Nephron progenitor cell (in vitro differentiated cells): ENCODE results near the gene OR7G3.

Experiments used
- DNase-seq: peaks from one replicate; pipeline ENCODE4 v3.0.0; 2021
- H3K27ac Mint-ChIP-seq: 2 replicates; pipeline ENCODE4 v1.8.0; 2021; ENCODE audit warnings: mild to moderate bottlenecking, moderate library complexity, mixed read lengths
- H3K27me3 Mint-ChIP-seq: 2 replicates; pipeline ENCODE4 v1.8.0; 2021; ENCODE audit warnings: mild to moderate bottlenecking, low read depth, mixed read lengths; ENCODE audit not compliant: poor library complexity
- H3K36me3 Mint-ChIP-seq: 2 replicates; pipeline ENCODE4 v1.8.0; 2021; ENCODE audit warnings: low read depth, mixed read lengths
- H3K4me1 Mint-ChIP-seq: 2 replicates; pipeline ENCODE4 v1.8.0; 2021; ENCODE audit warnings: mixed read lengths
- H3K4me3 Mint-ChIP-seq: 2 replicates; pipeline ENCODE4 v1.8.0; 2021; ENCODE audit warnings: mild to moderate bottlenecking, moderate library complexity, mixed read lengths
- H3K9me3 Mint-ChIP-seq: 2 replicates; pipeline ENCODE4 v1.8.0; 2021; ENCODE audit warnings: mild to moderate bottlenecking, moderate library complexity, mixed read lengths
- CTCF ChIP-seq: fragments of 200-600 bp; sonication (generic); IDR thresholded peaks from 2 replicates; pipeline ENCODE4 v1.5.0; 2021; ENCODE audit warnings: antibody characterized with exemption

The OR7G3 gene

GRCh38 chr19:9126900-9127405 is at the start of gene OR7G3:
Gene OR7G3, minus strand, starts transcription at chr19:9126950. Its CDS starts 0 bp downstream, at chr19:9126950.
- Mint-ChIP-seq H3K36me3 (no peaks in the 10 kb centered on the region), H3K27me3 (peaks cover 21% of the 10 kb centered on the region), H3K4me3 (no peak within 1 kb of the TSS), H3K9me3 (peaks cover 68% of the 10 kb centered on the region), H3K27ac (no peak within 1 kb of the TSS), H3K4me1 (no peaks in the 10 kb centered on the region)
- DNase-seq, result no peak
- no peak for TF ChIP-seq CTCF

GRCh38 chr19:9175326-9175725 is 48.6 kb upstream of the OR7G3 start:
- peaks cover 31% of the 10 kb centered on the region for H3K36me3 Mint-ChIP-seq
- no peaks in the 10 kb centered on the region for H3K4me1 Mint-ChIP-seq
- H3K9me3 Mint-ChIP-seq, result peaks cover 42% of the 10 kb centered on the region
- DNase-seq, result no peak
- H3K27ac Mint-ChIP-seq, result no peak overlapping the region
- no peak overlapping the region for H3K4me3 Mint-ChIP-seq
- no peak for TF ChIP-seq CTCF
- H3K27me3 Mint-ChIP-seq, result no peaks in the 10 kb centered on the region

GRCh38 chr19:9171393-9171991 is 44.7 kb upstream of the OR7G3 start:
- Mint-ChIP-seq H3K9me3 (peaks cover 30% of the 10 kb centered on the region), H3K36me3 (peaks cover 29% of the 10 kb centered on the region), H3K27me3 (no peaks in the 10 kb centered on the region), H3K27ac (no peak overlapping the region), H3K4me3 (no peak overlapping the region), H3K4me1 (no peaks in the 10 kb centered on the region)
- DNase-seq, result no peak
- no peak for TF ChIP-seq CTCF

- no peaks in the 10 kb centered on the region for H3K27me3 Mint-ChIP-seq
- H3K4me3 Mint-ChIP-seq, result no peak overlapping the region
- no peak for DNase-seq
- H3K27ac Mint-ChIP-seq, result peak overlapping the region; percentile 21
- peaks cover 54% of the 10 kb centered on the region for H3K36me3 Mint-ChIP-seq
- TF ChIP-seq CTCF, result no peak
- H3K9me3 Mint-ChIP-seq, result peaks cover 40% of the 10 kb centered on the region
- no peaks in the 10 kb centered on the region for H3K4me1 Mint-ChIP-seq
These were observed 40.1 kb upstream of the OR7G3 start for GRCh38 chr19:9166846-9167245.

GRCh38 chr19:9165261-9165660 is 38.5 kb upstream of the OR7G3 start:
- H3K36me3 Mint-ChIP-seq, result peaks cover 70% of the 10 kb centered on the region
- no peak overlapping the region for H3K4me3 Mint-ChIP-seq
- no peaks in the 10 kb centered on the region for H3K27me3 Mint-ChIP-seq
- H3K4me1 Mint-ChIP-seq, result no peaks in the 10 kb centered on the region
- DNase-seq, result no peak
- TF ChIP-seq CTCF, result no peak
- peaks cover 56% of the 10 kb centered on the region for H3K9me3 Mint-ChIP-seq
- no peak overlapping the region for H3K27ac Mint-ChIP-seq

GRCh38 chr19:9161427-9161826 is 34.7 kb upstream of the OR7G3 start:
- no peak overlapping the region for H3K4me3 Mint-ChIP-seq

More at GRCh38 chr19:9161427-9161826, 34.7 kb upstream of the OR7G3 start:
- peaks cover 99% of the 10 kb centered on the region for H3K36me3 Mint-ChIP-seq
- H3K9me3 Mint-ChIP-seq, result peaks cover 88% of the 10 kb centered on the region
- no peak for DNase-seq
- no peaks in the 10 kb centered on the region for H3K27me3 Mint-ChIP-seq
- no peak for TF ChIP-seq CTCF
- no peak overlapping the region for H3K27ac Mint-ChIP-seq
- H3K4me1 Mint-ChIP-seq, result no peaks in the 10 kb centered on the region
